NCI-H1105 treated with DMSO at 0.1 percent for 48 hours (cell line): ENCODE measurements around the gene MRPL41.
"Not testable (repeated sequence)": the region's sequence is repeated elsewhere in the genome, so short reads cannot be mapped to it uniquely, and the experiment has no call there.

ENCODE experiments used
- DNase-seq: peaks from one replicate; lab custom pipeline; 2025; lab: John Stamatoyannopoulos, UW

Gene MRPL41

DNA sequence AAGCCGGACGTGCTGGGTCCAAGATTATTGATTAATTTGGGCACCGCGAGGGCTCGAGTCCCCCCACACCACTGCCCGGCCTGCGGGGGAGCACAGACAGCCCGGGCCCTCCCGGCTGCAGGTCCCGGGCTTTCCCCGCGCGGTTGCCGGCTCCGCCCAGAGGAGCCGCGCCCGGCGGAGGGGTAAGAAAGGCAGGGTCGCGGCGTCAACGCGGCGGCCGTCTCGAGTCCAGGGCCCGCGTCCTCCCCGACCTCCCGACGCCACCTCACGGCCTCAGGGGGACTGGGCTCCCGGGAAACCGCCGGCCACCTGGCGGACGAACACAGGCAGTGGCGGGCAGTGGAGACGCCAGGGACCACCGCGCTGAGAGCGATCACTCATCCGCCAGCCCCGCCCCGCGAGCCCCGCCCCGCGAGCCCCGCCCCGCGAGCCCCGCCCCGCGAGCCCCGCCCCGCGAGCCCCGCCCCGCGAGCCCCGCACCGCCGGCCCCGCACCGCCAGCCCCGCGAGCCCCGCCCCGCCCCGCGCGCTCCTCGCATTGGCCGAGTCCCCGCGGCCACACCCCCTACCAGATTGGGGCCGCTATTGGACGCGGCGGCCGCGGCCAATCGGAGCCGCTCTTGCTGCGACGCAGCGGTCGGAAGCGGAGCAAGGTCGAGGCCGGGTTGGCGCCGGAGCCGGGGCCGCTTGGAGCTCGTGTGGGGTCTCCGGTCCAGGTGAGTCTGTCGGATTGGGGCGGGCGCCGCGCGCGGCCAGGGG, at the start of gene MRPL41:
Gene MRPL41, plus strand, starts transcription at position 616 of the 758 bp plus-strand sequence. CDS start 203 bp downstream, outside the sequence.
- DNase-seq: peak; percentile 88

DNA sequence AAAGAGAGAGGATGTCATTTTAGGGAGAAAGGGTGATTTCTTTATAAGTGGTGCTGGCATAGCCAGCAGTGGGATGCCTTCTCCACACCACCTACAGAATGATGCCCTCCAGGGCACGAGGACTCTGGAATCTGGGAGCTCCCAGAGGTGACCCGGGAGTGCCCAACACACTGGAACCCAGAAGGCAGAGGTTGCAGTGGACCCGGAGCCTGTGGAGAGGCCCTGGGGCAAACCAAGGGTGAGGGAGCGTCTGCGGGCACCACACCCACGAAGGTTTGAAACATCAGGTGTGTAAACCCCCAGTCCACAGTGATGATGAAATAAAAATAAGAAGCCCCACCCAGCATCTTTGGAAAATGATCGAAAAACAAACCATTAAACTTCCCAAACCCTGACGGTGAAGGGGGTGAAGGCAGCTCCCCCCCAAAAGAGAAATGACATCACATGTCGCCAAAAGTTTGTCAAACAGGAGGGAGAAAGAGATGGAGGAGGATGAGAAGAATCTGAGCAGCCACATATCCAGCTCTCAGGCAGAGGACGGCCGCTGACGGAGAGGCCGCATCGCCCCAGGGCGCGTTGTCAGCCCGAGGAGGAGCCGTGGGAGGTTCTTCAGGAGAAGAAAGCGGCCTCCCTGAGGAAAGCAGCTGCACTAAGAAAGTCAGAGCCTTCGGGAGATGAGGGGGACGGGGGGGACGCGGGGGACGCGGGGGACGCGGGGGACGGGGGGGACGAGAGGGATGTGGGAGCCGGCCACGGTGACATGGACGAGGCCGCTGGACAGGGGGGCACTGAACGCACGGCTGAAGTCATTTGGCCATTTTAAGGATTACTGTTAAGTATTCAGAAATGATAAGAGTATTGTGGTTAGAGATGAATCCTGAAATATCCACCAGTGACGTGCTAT, 49.4 kb upstream of the MRPL41 start:
- no peak for DNase-seq

DNA sequence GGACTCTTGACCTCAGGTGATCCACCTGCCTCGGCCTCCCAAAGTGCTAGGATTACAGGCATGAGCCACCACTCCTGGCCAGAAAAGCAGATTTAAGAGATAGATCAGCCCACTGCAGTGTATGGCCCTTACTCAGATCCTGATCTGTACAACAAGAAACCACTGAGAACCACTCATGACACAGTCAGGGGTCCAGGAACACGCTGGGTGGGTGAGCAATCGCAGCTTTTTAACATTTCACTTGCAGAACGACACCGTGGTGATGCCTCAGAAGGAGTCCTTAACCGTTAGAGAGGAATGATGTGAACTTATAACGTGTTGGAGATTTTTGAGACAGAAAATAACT, 47.3 kb upstream of the MRPL41 start:
- no peak for DNase-seq

DNA sequence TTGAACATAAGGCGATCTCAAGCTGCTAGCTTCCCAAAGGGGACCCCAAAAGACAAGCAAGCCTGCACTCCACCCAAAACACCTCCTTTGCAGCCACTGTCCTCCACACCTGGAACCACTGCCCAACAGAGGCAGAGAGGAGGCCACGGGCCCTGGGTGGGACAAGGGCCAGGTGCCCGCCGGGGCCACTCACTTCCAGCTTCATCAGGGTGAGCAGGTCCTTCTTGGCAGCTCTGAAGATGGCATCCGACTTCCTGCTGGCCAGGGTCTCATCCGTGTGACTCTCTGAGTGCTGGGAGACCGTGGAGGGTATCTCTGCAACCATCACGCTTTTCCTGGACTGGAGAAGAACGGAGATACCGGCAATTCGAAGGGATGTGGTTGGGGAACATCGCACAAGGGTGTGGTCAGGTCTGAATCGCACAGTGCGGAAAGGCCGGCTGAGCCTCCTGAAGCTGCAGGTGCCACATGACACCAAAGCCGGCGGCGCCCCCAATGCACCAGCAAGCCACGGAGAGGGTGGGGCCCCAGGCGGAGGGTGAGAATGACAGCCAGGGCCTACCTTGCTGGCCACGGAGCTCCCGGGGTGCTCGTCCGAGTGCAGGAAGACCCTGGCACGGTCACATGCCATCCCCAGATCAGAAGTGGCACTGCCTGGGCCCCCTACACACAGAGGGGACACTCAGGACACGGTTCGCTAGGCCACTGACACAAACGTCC, 46.1 kb upstream of the MRPL41 start:
- no peak for DNase-seq

DNA sequence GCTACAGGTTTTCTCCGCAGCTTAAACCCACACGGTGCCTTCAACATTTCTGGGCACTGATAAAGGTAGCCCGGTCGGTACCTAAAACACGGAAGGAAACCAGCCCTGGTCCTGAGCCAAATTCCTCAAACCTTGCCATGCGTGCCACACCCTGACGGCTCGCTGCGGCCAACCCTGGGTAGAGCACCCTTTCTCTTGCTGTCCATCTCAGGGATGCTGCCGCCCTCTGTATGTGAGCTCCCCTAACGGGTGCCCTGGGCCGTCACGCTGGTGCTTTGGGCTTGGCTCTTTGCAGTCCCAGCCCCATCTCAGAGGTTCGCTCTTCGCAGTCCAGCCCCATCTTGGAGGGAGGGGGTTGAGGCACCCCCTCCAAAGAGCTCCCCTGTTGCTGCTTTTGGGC, 45.4 kb upstream of the MRPL41 start:
- no peak for DNase-seq

DNA sequence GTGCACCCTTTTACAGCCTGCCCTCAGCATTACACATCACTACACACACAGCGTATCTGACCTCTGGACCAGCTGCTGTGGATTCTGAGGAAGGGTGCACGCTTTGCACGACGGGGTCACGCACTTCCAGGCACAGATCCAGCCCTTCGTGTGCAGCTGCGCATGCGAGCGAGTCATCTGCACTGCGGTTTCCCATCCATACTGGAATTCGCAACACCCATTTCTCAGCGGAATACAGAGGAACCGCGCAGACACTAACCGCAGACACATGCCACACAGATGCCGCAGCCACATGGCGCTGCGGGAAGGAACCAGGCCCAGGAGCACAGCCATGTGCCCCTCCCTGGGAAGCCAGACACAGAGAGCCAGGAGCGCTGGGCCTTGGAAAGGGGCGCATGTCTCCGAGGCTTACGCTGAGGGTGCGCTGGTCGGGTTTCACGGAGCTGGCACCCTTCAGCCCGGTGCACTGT, 44.9 kb upstream of the MRPL41 start:
- no peak for DNase-seq

DNA sequence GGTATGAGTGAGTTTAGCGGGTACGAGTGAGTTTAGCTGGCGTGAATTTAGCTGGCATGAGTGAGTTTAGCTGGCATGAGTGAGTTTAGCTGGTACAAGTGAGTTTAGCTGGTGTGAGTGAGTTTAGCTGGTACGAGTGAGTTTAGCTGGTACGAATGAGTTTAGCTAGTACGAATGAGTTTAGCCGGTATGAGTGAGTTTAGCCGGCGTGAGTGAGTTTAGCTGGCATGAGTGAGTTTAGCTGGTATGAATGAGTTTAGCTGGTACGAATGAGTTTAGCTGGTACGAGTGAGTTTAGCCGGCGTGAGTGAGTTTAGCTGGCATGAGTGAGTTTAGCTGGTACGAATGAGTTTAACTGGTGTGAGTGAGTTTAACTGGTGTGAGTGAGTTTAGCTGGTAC, 42.5 kb upstream of the MRPL41 start:
- no peak for DNase-seq

DNA sequence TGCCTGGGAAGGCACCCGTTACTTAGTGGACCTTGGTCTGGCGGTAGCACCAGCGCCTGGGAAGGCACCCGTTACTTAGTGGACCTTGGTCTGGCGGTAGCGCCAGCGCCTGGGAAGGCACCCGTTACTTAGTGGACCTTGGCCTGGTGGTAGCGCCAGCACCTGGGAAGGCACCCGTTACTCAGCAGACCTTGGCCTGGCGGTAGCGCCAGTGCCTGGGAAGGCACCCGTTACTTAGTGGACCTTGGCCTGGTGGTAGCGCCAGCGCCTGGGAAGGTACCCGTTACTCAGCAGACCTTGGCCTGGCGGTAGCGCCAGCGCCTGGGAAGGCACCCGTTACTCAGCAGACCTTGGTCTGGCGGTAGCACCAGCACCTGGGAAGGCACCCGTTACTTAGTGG, 40.6 kb upstream of the MRPL41 start:
- not testable (repeated sequence) for DNase-seq

DNA sequence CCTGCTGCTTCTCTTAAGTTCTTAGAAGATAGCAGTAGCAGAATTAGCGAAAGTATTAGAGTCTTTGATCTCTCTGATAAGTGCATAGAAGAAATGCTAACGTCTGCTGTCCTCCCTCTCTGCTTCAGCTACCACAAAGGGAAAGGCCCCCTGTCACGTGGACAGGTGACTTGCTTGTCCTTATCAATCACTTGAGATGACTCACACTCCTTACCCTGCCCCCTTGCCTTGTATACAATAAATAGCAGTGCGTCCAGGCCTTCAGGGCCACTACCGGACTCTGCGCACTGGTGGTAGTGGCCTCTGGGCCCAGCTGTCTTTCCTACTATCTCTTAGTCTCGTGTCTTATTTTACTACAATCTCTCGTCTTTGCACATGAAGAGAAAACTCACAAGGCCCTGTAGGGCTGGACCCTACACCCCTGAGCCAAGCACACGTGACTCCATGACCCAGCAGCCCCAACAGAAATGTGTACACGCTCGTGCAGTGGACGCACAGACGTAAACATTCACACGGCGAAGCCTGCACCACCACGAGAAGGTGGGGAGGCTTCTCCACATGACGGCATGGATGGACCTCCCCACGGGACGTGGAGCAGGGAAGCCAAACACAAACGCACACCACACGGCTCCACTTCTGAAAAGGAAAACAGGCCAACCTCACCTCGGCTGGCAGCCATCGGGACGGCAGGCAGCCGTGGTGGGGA, 39.8 kb upstream of the MRPL41 start:
- no peak for DNase-seq

DNA sequence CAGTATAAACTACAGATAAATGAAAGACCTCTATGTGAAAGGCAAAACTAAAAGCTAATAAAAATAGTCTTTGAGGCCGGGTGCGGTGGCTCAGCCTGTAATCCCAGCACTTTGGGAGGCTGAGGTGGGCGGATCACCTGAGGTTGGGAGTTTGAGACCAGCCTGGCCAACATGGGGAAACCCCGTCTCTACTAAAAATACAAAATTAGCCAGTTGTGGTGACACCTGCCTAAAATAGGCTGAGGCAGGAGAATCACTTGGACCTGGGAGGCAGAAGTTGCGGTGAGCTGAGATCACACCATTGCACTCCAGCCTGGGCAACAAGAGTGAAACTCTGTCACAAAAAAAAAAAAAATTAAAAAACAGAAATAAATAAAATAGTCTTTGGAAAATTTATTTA, 38.5 kb upstream of the MRPL41 start:
- DNase-seq: not testable (repeated sequence)

DNA sequence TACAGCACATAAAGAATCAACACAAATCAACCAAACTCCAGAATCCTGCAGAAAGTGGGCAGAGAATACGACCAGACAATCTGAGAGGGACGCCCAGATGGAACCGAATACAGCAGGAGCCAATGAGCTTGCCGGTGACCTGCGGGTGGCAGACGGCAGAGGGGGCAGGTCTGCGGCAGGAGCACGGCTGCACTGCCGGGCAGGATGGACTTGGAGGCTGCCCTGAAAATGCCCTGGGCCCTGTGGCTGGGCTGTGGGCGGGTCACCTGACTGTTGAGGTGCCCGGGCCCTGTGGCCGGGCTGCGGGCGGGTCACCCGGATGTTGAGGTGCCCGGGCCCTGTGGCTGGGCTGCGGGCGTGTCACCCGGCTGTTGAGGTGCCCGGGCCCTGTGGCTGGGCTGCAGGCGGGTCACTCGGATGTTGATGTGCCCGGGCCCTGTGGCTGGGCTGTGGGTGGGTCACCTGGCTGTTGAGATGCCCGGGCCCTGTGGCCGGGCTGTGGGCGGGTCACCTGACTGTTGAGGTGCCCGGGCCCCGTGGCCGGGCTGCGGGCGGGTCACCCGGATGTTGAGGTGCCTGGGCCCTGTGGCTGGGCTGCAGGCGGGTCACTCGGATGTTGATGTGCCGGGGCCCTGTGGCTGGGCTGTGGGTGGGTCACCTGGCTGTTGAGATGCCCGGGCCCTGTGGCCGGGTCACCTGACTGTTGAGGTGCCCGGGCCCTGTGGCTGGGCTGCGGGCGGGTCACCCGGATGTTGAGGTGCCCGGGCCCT, 37.7 kb upstream of the MRPL41 start:
- DNase-seq: not testable (repeated sequence)

DNA sequence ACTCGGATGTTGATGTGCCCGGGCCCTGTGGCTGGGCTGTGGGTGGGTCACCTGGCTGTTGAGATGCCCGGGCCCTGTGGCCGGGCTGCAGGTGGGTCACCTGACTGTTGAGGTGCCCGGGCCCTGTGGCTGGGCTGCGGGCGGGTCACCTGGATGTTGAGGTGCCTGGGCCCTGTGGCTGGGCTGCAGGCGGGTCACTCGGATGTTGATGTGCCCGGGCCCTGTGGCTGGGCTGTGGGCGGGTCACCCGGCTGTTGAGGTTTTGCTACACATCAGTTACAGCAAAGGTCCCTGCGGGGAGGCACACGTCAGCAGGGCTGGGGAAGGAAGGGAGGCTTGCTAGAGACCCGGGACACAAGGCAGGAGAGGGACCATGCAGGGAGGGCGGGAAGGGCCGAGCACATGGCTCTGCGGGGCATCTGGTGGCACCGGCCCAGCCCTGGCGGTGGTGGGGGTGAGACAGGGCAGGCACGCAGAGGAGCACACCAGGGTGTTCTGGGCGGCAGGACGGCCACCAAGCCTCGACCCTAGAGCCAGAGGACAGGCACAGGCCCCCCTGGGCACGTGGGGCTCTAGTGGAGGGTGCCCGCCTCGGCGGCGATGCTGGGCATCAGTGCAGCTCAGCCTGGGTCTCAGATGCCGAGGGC, 36.9 kb upstream of the MRPL41 start:
- DNase-seq: no peak

DNA sequence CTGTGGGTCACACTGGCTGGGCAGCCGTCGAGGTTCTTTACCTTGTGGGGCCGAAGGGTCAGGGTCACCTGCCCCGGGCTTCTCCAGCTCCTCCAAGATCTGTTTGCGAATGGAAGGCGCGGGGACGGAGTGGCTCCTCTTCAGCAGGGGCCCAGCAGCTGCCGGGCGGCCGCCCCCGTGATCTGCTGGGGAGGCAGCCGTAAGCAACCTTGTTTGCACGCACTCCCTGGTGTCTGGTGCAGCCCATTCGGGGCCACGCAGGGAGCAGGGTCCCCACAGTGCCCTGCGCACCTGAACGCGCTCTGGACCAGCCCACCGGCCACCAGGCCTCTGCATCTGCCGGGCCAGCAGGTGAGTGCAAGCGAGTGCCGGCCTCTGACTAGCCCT, 36.3 kb upstream of the MRPL41 start:
- no peak for DNase-seq

DNA sequence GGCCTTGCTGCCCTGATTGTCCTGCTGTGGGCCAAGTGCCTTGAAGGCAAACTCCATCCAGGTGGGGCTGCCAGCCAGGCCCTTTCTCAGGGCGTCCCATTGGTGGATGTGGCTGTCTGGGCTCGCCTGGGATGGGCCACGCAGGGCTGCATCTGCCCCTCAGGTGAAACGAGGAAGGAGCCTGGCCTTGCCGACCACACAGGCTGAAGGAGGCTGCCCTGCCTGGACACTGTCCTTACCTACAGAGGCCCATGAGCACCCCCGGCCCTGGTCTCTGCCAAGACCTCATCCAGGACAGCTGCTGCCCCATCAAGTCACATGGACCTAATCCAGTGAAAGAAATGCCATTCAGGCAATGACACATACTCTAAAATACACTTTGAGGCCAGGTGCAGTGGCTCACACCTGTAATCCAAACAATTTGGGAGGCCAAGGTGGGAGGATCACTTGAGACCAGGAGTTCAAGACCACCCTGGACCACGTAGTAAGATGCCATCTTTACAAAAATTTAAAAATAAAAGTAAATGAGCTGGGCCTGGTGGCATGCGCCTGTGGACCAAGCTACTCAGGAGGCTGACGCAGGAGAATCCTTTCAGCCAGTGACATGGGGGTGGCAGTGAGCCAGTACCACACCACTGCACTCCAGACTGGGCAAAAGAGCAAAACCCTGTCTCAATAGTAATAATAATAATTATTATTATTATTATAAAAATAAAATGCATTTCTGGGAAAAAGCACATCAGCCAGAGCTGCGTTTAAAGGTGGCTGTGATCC, 35.3 kb upstream of the MRPL41 start:
- DNase-seq: no peak

DNA sequence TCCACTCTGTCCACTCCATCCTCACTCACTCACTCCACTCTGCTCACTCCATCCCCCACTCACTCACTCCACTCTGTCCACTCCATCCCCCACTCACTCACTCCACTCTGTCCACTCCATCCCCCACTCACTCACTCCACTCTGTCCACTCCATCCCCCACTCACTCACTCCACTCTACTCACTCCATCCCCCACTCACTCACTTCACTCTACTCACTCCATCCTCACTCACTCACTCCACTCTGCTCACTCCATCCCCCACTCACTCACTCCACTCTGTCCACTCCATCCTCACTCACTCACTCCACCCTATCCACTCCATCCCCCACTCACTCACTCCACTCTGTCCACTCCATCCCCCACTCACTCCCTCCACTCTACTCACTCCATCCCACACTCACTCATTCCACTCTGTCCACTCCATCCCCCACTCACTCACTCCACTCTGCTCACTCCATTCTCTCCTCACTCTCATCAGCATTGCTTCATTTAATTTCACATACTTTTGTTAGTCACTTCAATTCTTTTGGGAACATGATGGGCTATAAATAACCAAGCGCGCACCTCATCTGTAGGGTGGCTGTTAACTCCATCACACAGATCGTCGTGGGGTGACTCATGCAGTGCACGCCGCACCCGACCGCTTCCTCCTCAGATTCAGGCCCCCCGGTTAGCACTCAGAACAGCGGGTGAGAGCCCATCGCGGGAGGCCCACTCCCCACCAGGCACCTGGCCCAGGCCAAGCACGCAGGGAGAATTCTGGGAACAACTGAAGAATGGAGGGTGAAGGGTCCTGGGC, 32.8 kb upstream of the MRPL41 start:
- not testable (repeated sequence) for DNase-seq

DNA sequence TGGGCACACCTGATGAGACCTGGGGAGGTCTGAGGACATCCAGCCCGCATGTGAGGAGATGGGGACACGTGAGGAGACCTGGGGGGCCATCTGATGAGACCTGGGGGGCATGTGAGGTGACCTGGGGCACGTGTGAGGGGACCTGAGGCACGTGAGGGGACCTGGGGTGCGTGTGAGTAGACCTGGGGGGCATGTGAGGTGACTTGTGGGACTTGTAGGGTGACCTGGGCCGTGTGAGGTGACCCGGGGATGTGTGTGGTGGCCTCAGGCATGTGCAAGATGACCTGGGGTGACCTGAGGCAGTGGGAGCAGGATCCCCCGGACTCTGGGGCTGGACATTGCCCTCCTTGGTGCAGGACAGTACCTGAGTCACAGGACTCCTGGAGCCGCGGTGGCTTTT, 32.1 kb upstream of the MRPL41 start:
- no peak for DNase-seq

DNA sequence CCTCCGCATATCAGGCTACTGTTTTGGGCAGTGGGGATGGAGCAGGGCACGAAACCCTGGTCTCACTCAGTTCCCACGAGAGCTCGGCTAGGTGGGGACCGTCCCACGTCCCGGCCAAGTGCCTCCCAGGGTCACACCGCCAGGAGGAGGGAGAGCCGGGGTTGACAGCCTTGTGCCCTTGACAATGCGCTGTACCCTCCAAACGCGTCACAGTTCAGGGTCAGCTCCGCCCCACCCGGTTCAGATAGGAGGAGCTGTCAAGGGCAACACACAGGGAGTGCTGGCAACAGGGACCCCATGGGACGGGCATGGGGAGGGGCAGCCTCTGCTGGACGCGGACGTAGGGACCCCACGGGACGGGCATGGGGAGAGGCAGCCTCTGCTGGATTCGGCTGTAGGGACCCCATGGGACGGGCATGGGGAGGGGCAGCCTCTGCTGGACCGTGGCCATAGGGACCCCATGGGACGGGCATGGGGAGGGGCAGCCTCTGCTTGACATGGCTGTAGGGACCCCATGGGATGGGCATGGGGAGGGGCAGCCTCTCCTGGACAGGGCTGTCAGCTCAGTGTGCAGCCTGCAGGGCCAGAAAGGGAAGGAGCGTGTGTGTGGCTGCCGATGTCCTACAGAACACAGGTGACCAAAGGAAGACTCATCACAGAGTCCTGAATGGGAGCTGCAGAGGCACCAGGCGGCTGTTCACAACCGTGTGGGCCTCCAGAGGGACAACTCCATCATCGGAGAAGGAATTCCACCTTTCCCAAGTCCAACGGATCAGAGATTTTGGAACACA, 30.9 kb upstream of the MRPL41 start:
- DNase-seq: no peak

DNA sequence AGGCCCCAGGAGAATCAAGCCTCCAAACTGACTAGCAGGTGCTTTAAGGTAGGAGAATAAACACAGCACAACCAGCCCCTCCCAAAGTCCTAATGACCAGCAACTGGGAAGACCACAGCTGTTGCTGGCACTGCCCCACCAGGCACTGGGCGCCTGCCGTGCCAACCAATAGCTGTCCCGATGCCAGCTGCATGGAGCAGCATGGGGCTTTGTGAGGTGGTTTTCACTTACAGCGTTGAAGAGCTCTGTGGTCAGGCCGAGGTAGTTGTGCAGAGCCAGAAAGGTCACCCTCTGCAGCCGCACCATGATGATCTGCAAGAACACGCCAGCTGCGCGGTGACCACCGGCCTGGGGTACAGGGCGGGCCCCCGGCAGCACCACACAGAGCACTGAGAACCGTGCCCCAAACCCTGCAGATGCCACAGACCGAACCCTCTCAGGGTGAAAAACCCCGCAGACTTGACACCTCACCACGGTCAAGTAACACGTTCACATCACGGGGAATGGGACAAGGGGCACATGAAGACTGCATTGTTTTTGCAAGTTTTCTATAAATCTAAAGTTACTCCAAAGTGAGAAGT, 30.2 kb upstream of the MRPL41 start:
- DNase-seq: no peak
